Superior temporal gyrus (tissue), 1 donor: ENCODE results near the gene ANKRD12.

ENCODE experiments used
- DNase-seq: peaks from one replicate; pipeline ENCODE4 v3.0.0-alpha.2; 2016; ENCODE audit errors: extremely low spot score

ANKRD12 gene

DNA sequence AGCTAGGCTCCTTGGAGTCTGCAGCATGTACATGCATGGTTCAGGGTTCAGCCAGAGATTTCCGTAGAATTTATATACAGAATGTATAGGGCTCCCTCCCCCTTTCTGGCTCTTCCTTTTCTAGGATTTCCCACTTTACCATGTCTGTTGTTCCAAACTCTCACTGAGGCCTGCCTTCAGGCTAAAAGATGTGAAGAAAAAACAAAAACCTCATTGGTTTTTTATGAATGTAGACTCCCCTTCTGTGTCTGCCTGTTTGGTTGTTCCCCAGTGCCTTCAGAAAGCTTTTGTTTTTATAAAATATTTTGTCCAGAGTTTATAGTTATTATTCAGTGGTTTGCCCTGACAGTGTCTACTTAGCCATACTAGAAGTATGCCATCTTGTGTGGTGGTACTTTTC lies 30.5 kb upstream of the ANKRD12 start:
- no peak for DNase-seq

- DNase-seq: no peak
Measured at GRCh38 chr18:9106800-9107584, 29.6 kb upstream of the ANKRD12 start.

GRCh38 chr18:9108911-9109310 lies 27.7 kb upstream of the ANKRD12 start:
- no peak for DNase-seq

- DNase-seq: no peak
Measured at GRCh38 chr18:9109523-9109922, 27.1 kb upstream of the ANKRD12 start.

GRCh38 chr18:9113468-9114149 lies 23.0 kb upstream of the ANKRD12 start:
- DNase-seq: no peak

DNA sequence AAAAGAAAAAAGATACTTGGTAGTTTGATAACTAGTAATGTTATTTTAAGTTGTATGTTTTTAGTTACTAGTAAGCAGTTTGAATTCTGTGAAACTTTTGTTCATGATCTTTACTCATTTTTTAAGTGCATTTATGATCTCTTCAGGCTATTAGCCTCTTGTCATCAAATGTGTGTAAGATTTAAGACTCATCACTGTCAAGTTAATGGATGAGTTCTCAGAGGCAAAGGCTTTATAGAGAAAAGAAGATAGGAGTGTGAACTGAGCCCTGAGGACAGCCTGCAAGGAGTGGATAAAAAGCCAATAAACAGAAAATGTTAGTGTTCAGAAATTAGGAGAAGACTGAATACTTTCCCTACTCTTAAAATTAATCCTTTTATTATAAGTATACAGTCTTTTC lies 20.6 kb upstream of the ANKRD12 start:
- DNase-seq: no peak

- no peak for DNase-seq
Measured at GRCh38 chr18:9117980-9118841, 18.4 kb upstream of the ANKRD12 start.

- DNase-seq: no peak
Measured at GRCh38 chr18:9120796-9121195, 15.8 kb upstream of the ANKRD12 start.

DNA sequence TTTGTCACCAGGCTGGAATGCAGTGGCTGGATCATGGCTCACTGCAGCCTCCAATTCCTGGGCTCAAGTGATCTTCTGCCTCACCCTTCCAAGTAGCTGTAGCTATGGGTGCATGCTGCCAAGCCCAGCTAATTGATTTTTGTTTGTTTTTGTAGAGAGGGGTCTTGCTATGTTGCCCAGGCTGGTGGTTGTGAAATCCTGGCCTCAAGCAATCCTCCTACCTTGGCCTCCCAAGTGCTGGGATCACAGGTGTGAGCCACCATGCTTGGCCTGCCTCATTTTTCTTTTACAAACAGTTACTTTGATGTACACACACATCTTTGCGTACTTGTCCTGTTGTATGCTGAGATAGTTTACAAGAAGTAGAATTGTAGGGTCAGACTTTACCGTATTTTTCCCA lies 13.1 kb upstream of the ANKRD12 start:
- no peak for DNase-seq

DNA sequence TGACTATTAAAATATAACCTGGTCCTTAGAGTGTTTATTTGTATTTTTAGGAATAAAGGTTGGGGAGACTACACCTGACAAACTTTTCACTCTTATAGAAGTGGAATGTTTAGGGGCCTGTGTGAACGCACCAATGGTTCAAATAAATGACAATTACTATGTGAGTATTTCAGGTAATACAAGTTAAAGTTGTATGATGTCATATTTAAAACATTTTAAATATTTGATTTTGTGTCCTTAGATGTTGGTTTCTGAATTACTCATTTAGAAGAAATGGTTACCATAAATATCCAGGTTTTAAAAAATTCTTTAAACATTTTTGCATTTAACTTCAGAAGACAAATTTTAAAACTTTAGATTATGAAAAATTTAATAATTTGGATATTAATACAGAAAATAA lies 11.8 kb upstream of the ANKRD12 start:
- DNase-seq: no peak

- DNase-seq: no peak
Measured at GRCh38 chr18:9126337-9126736, 10.2 kb upstream of the ANKRD12 start.

DNA sequence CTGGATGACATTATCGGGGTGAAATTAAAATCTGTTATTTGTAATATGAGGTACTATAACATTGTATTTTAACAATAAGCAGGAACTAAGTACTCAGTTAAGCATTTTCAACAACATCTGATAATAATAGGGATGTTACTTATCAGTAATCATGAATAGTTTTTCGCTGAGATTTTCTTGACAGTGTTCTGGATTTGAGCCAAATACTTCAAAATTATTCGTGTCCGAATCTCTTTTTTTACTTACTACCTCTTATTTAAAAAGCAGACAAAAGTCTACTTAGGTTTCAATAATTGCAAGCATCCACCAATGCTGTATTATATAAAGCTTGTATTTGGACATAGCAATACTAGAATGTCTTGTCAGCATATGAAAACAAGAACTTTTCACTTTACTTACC lies 6.4 kb upstream of the ANKRD12 start:
- no peak for DNase-seq

- DNase-seq: no peak
Measured at GRCh38 chr18:9130806-9131205, 5.8 kb upstream of the ANKRD12 start.

DNA sequence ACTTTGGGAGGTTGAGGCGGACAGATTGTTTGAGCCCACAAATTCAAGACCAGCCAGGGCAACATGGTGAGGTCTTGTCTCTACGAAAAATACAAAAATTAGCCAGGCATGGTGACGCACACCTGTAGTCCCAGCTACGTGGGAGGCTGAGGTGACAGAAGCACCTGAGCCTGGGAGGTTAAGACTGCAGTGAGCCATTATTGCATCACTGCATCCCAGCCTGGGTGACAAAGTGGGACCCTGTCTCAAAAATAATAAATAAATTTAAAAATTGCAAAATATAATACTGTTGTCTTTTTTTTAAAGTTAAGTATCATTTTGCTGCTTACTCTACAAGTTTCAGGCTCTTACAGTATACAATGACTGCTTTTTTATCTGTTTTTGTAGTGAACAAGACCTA lies 4.0 kb upstream of the ANKRD12 start:
- DNase-seq: no peak

GRCh38 chr18:9133225-9133624 lies 3.4 kb upstream of the ANKRD12 start:
- DNase-seq: no peak

GRCh38 chr18:9135081-9135911 lies 1.3 kb upstream of the ANKRD12 start:
- DNase-seq: peak; percentile 49

DNA sequence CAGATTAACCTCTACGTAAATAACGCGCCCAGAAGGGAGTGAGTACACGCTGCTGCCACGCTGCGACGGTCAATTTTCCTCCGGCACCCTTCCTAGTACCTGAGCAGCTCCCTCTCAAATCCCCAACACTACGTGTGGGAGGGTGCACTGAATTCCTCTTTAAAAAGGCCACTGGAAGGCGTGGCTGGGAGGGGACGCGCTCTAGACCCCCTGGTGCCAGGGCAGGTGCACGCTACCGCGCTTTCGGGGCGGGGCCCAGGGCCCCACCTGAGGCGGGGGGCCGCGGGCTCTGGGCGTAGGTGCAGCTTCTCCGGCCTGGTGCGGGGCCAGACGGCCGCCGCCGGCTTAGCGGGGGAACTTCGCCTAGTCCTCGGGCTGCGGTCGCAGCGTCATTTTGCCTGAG lies 668 bp upstream of the ANKRD12 start:
- DNase-seq: no peak

DNA sequence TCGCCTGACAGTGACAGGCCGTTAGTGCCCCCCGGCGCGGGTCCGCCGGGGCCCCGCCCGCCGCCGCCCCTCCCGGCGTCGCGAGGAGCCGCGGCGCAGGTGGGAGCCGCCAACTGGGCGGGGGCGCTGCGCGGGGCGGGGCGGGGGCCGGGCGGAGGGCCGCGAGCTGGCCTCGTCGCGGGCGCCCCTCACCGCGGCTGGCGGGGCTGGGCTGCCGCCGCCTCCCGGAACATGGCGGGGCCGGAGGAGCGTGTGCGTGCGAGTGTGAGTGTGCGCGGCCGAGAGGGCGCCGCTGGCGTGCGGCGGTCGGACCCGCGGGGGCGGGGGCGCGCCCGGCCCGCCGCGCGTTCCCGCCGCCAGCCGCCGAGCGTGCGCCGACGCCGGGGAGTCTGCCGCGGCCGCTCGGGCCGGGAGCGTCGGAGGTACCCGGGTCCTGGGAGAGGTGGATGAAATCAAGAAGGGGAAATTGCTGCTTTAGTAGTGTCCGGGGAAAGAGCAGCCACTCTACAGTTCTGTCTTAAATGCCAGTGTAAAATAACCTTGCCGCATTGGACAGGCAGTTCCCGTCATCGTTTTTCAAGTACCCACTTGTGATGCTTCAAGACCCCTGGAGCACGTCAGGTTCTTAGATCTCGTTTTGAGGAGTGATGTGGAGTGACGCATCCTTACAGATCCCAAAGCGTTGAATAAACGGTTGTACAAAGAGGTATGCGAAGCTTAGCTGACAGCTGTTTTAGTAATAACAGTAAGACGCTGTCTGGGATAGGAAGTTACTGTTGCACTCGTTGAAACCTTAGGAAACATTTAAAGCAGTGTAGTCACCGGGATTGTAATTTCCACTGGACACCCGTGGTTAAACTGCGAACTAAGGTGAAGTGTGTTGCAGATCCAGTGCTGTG lies 836 bp downstream of the ANKRD12 start:
- peak; percentile 76 for DNase-seq

DNA sequence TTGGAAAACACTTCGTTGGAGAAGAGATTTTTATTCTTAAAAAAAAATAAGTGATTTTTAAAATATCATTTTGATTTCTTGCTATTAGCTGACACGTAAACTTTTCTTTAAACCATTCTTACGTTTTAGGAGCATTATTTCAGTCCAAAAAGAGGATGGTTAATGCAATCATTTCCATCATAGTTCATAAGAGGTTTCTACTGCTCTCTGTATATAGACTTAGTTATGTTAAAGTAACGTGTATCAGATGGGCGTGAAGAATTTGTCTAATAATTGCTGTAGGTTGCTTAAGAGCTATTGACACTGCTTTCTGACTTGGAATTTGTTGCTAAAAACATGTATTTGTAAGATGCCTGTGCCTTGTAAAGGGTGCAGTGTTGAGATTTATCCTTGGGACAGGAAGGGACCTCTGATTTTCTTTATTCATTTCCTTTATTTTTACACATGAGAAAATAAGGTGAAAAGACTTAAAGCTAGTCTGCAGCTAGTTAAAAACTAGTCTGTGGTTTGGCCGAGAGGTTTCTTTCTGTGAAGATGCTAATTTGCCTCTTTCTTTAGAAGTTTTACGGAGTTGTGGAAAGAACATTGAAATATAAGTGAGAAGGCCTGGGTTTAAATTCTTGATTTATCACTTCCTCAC lies 2.9 kb downstream of the ANKRD12 start:
- DNase-seq: no peak

GRCh38 chr18:9140381-9140780 lies 3.8 kb downstream of the ANKRD12 start:
- DNase-seq: no peak
